H9 (cell line): ENCODE results near the gene ACTL8. TPM values are rescaled to one million over a fixed set of nuclear protein-coding genes. Genes with fewer than 3 reads are reported as not detected.

ENCODE experiments used
- DNase-seq: peaks from one replicate; pipeline ENCODE4 v3.0.0-alpha.2; 2017
- H2AFZ ChIP-seq: one replicate; pipeline ENCODE4 v1.6.1; 2013; ENCODE audit warnings: mild to moderate bottlenecking, low read length, control low read depth, moderate library complexity
- H2AK5ac ChIP-seq: 2 replicates; pipeline ENCODE4 v1.6.1; 2013; ENCODE audit warnings: low read length, control low read depth, mixed read lengths; ENCODE audit not compliant: insufficient read length
- H2BK120ac ChIP-seq: one replicate; pipeline ENCODE4 v1.6.1; 2013; ENCODE audit warnings: low read depth, mild to moderate bottlenecking, low read length, control low read depth, inconsistent platforms; ENCODE audit not compliant: poor library complexity, severe bottlenecking
- H2BK12ac ChIP-seq: 2 replicates; pipeline ENCODE4 v1.6.1; 2013; ENCODE audit warnings: low read length, control low read depth, mixed read lengths, low read depth; ENCODE audit not compliant: insufficient read length
- H2BK15ac ChIP-seq: 2 replicates; pipeline ENCODE4 v1.6.1; 2013; ENCODE audit warnings: low read depth, low read length, control low read depth
- H2BK20ac ChIP-seq: one replicate; pipeline ENCODE4 v1.6.1; 2013; ENCODE audit warnings: low read depth, mild to moderate bottlenecking, low read length, control low read depth, inconsistent platforms; ENCODE audit not compliant: poor library complexity, severe bottlenecking
- H2BK5ac ChIP-seq: 2 replicates; pipeline ENCODE4 v1.6.1; 2013; ENCODE audit warnings: low read length, control low read depth, mixed read lengths; ENCODE audit not compliant: insufficient read length
- H3K14ac ChIP-seq: 2 replicates; pipeline ENCODE4 v1.6.1; 2013; ENCODE audit warnings: low read length, control low read depth; ENCODE audit not compliant: insufficient read depth
- H3K18ac ChIP-seq: 2 replicates; pipeline ENCODE4 v1.6.1; 2013; ENCODE audit warnings: low read depth, mild to moderate bottlenecking, mixed read lengths, low read length, control low read depth; ENCODE audit not compliant: insufficient read length
- H3K23ac ChIP-seq: 2 replicates; pipeline ENCODE4 v1.6.1; 2013; ENCODE audit warnings: low read length, control low read depth, mixed read lengths, low read depth; ENCODE audit not compliant: insufficient read length
- H3K23me2 ChIP-seq: 2 replicates; pipeline ENCODE4 v1.6.1; 2013; ENCODE audit warnings: low read depth, mild to moderate bottlenecking, mixed read lengths, low read length, control low read depth; ENCODE audit not compliant: insufficient read length, poor library complexity, severe bottlenecking
- H3K27ac ChIP-seq: 2 replicates; pipeline ENCODE4 v1.5.1; 2013; ENCODE audit warnings: low read length, control low read depth, mixed read lengths, low read depth; ENCODE audit not compliant: insufficient read length
- H3K27me3 ChIP-seq: 2 replicates; pipeline ENCODE4 v1.6.1; 2013; ENCODE audit warnings: low read length, control low read depth, inconsistent platforms; ENCODE audit not compliant: insufficient read depth
- H3K4ac ChIP-seq: 2 replicates; pipeline ENCODE4 v1.6.1; 2013; ENCODE audit warnings: low read depth, mild to moderate bottlenecking, control low read depth, inconsistent platforms, low read length, moderate library complexity
- H3K4me1 ChIP-seq: 2 replicates; pipeline ENCODE4 v1.6.1; 2013; ENCODE audit warnings: low read length, control low read depth, inconsistent platforms; ENCODE audit not compliant: insufficient read depth
- H3K4me2 ChIP-seq: 2 replicates; pipeline ENCODE4 v1.6.1; 2013; ENCODE audit warnings: low read length, control low read depth, mixed read lengths; ENCODE audit not compliant: insufficient read length, insufficient read depth
- H3K56ac ChIP-seq: 2 replicates; pipeline ENCODE4 v1.6.1; 2013; ENCODE audit warnings: low read depth, mild to moderate bottlenecking, mixed read lengths, low read length, control low read depth; ENCODE audit not compliant: insufficient read length
- H3K79me1 ChIP-seq: 2 replicates; pipeline ENCODE4 v1.6.1; 2013; ENCODE audit warnings: low read depth, mild to moderate bottlenecking, moderate library complexity, low read length, control low read depth, inconsistent platforms; ENCODE audit not compliant: insufficient read depth, poor library complexity, severe bottlenecking
- H3K79me2 ChIP-seq: 2 replicates; pipeline ENCODE4 v1.6.1; 2013; ENCODE audit warnings: low read length, control low read depth, inconsistent platforms; ENCODE audit not compliant: insufficient read depth
- H3K9ac ChIP-seq: 2 replicates; pipeline ENCODE4 v1.6.1; 2013; ENCODE audit warnings: low read length, control low read depth, mixed read lengths; ENCODE audit not compliant: insufficient read length; ENCODE audit errors: extremely low read depth
- H3K9me3 ChIP-seq: one replicate; pipeline ENCODE4 v1.6.1; 2013; ENCODE audit warnings: low read depth, low read length, inconsistent platforms; ENCODE audit not compliant: control insufficient read depth
- H3T11ph ChIP-seq: one replicate; pipeline ENCODE4 v1.6.1; 2013; ENCODE audit warnings: mild to moderate bottlenecking, low read length, control low read depth, inconsistent platforms
- H4K20me1 ChIP-seq: one replicate; pipeline ENCODE4 v1.6.1; 2013; ENCODE audit not compliant: control insufficient read depth, insufficient read length, insufficient read depth
- H4K5ac ChIP-seq: 2 replicates; pipeline ENCODE4 v1.6.1; 2013; ENCODE audit warnings: low read depth, mild to moderate bottlenecking, mixed read lengths, low read length, control low read depth; ENCODE audit not compliant: insufficient read length
- H4K8ac ChIP-seq: replicated peaks from 2 replicates; pipeline ENCODE4 v1.6.1; 2013; ENCODE audit warnings: low read length, control low read depth, mixed read lengths, low read depth; ENCODE audit not compliant: insufficient read length
- H4K91ac ChIP-seq: 2 replicates; pipeline ENCODE4 v1.6.1; 2013; ENCODE audit warnings: low read depth, mild to moderate bottlenecking, moderate library complexity, mixed read lengths, low read length, control low read depth; ENCODE audit not compliant: insufficient read length
- H3K27ac Mint-ChIP-seq, 3 experiments: 2 replicates in 2 of 3; 3 replicates in 1 of 3; pipeline ENCODE4 v1.8.0; 2020 to 2021; ENCODE audit warnings: mixed read lengths in 3 of 3, mild to moderate bottlenecking in 1 of 3, moderate library complexity in 1 of 3
- H3K27me3 Mint-ChIP-seq: 2 replicates; pipeline ENCODE4 v1.8.0; 2021; ENCODE audit warnings: low read depth, mild to moderate bottlenecking, moderate library complexity, mixed read lengths
- H3K36me3 Mint-ChIP-seq, 3 experiments: 2 replicates in 2 of 3; 3 replicates in 1 of 3; pipeline ENCODE4 v1.8.0; 2020 to 2021; ENCODE audit warnings: low read depth in 3 of 3, mixed read lengths in 3 of 3; ENCODE audit not compliant: insufficient read depth in 1 of 3
- H3K4me1 Mint-ChIP-seq, 2 experiments: 2 replicates each; pipeline ENCODE4 v1.8.0; 2020; ENCODE audit warnings: mixed read lengths in 2 of 2
- H3K4me3 Mint-ChIP-seq, 2 experiments: 2 replicates in 1 of 2; 3 replicates in 1 of 2; pipeline ENCODE4 v1.8.0; 2020 to 2021; ENCODE audit warnings: mild to moderate bottlenecking in 2 of 2, mixed read lengths in 2 of 2, moderate library complexity in 1 of 2
- H3K9me3 Mint-ChIP-seq, 2 experiments: 2 replicates in 1 of 2; 3 replicates in 1 of 2; pipeline ENCODE4 v1.8.0; 2020; ENCODE audit warnings: mild to moderate bottlenecking in 2 of 2, mixed read lengths in 2 of 2, moderate library complexity in 1 of 2
- WGBS: extraction: QIAGEN DNeasy Blood & Tissue Kit; methylation state at CpG from one replicate; pipeline ENCODE4 v1.1.7; 2013; ENCODE audit warnings: missing lambda C conversion rate, low lambda C conversion rate, mixed read lengths; ENCODE audit not compliant: insufficient read length; ENCODE audit errors: extremely low coverage; 5-methylcytosine and 5-hydroxymethylcytosine counted together
- total RNA-seq: library from RNA; stranded (reverse); gene quantifications from 2 replicates; pipeline ENCODE4 v1.2.1, GENCODE V29; 2021
- TF ChIP-seq, protein P1 (sequence below): fragments of 200-600 bp; sonication (generic); conservative IDR thresholded peaks from 3 replicates; pipeline ENCODE4 v1.8.0; 2021; ENCODE audit warnings: antibody characterized with exemption, mild to moderate bottlenecking

ACTL8 gene
- total RNA-seq, 1 experiment from 2014 or later: not detected

DNA sequence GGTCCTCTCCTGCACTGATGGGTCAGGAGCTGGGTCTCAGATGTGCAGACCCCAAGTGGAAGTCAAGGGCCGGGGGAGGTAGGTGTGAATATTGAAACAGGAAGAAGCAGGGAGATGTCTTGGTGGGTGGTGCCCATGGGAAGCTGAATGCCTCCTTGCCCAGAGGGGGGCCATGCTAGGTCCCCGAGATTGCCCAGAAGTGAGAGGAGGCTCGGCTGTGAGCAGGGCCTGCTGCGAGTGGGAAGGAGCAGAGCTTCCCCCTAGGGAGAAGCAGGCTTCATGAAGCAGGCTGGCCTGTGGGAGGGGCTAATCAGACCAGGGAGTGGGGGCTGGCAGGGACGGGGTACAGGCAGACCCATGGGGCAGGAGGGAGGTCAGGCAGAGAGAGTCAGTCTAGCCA, 87.6 kb downstream of the ACTL8 start:
- no peak overlapping the region for H4K91ac ChIP-seq
- H3K23ac ChIP-seq: no peak overlapping the region
- H2AK5ac ChIP-seq: no peak overlapping the region
- no peak overlapping the region for H4K8ac ChIP-seq
- no CpG with 5 or more reads among the region's 5 CpGs for WGBS
- TF ChIP-seq, protein P1, sequence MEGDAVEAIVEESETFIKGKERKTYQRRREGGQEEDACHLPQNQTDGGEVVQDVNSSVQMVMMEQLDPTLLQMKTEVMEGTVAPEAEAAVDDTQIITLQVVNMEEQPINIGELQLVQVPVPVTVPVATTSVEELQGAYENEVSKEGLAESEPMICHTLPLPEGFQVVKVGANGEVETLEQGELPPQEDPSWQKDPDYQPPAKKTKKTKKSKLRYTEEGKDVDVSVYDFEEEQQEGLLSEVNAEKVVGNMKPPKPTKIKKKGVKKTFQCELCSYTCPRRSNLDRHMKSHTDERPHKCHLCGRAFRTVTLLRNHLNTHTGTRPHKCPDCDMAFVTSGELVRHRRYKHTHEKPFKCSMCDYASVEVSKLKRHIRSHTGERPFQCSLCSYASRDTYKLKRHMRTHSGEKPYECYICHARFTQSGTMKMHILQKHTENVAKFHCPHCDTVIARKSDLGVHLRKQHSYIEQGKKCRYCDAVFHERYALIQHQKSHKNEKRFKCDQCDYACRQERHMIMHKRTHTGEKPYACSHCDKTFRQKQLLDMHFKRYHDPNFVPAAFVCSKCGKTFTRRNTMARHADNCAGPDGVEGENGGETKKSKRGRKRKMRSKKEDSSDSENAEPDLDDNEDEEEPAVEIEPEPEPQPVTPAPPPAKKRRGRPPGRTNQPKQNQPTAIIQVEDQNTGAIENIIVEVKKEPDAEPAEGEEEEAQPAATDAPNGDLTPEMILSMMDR: no peak
- Mint-ChIP-seq H3K9me3 (no peaks in the 10 kb centered on the region), H3K27me3 (peaks cover 21% of the 10 kb centered on the region), H3K4me1 (peaks cover 8 to 15% of the 10 kb centered on the region in 2 experiments; a peak in 3 of 4 replicates), H3K36me3 (no peaks in the 10 kb centered on the region), H3K27ac (no peak overlapping the region), H3K4me3 (no peak overlapping the region)
- no peak overlapping the region for H2BK5ac ChIP-seq
- no peak overlapping the region for H2BK20ac ChIP-seq
- no peak overlapping the region for H2BK12ac ChIP-seq
- H2BK120ac ChIP-seq: no peak overlapping the region
- no peak for DNase-seq
- H3K4ac ChIP-seq: no peak overlapping the region
- H3K9me3 ChIP-seq: no peaks in the 10 kb centered on the region
- no peak overlapping the region for H2AFZ ChIP-seq
- H4K5ac ChIP-seq: no peak overlapping the region
- H3K18ac ChIP-seq: no peak overlapping the region
- H3K9ac ChIP-seq: no peak overlapping the region
- H3K14ac ChIP-seq: no peak overlapping the region; the same call in 1 of the 2 replicates
- H3K4me2 ChIP-seq: no peak overlapping the region
- no peak overlapping the region for H3T11ph ChIP-seq
- H3K27me3 ChIP-seq: no peaks in the 10 kb centered on the region; the same call in 1 of the 2 replicates
- no peak overlapping the region for H2BK15ac ChIP-seq
- H3K23me2 ChIP-seq: no peaks in the 10 kb centered on the region
- H3K79me1 ChIP-seq: no peaks in the 10 kb centered on the region
- no peaks in the 10 kb centered on the region for H3K4me1 ChIP-seq
- no peaks in the 10 kb centered on the region for H3K79me2 ChIP-seq
- H3K27ac ChIP-seq: no peak overlapping the region
- no peak overlapping the region for H3K56ac ChIP-seq
- H4K20me1 ChIP-seq: no peaks in the 10 kb centered on the region
